ENCODE data around the gene UBE2A. TPM values are rescaled to one million over a fixed set of nuclear protein-coding genes. Genes with fewer than 3 reads are reported as not detected.

UBE2A gene
- total and polyA plus RNA-seq, 2 of the 13 experiments (the other 11 are each of a cell fraction or from before 2014, with no cell fraction given): 17.0 to 30.5 TPM

GRCh38 chrX:119565107-119565663, 9.2 kb upstream of the UBE2A start, which contains the start of gene STEEP1 (continued):
- TF ChIP-seq ZBTB49 (CRISPR knock-in tag; IDR thresholded peaks at IDR 0.05; ENCODE audit: borderline replicate concordance) (no peak), NBN (conservative IDR thresholded peaks at IDR 0.05) (no peak), MAFF (IDR thresholded peaks at IDR 0.05; ENCODE audit: low read depth, low read length) (no peak), MYPOP (CRISPR knock-in tag; IDR thresholded peaks at IDR 0.05) (0 out of 2 replicates have a peak, but pooled peaks have one; percentile 20), SIN3B (IDR thresholded peaks at IDR 0.05; ENCODE audit: low read length) (peak; percentile 82), ATF7 (IDR thresholded peaks at IDR 0.05) (peak; percentile 91), ATF7 (CRISPR knock-in tag; IDR thresholded peaks at IDR 0.05) (no peak), RNF2 (conservative IDR thresholded peaks at IDR 0.05; ENCODE audit: low read depth) (no peak), ATAD3A (CRISPR knock-in tag; IDR thresholded peaks at IDR 0.05) (no peak), ATF1 (CRISPR knock-in tag; IDR thresholded peaks at IDR 0.05) (peak; percentile 97), MNT (IDR thresholded peaks at IDR 0.05) (0 out of 2 replicates have a peak, but pooled peaks have one; percentile 15), KAT8 (CRISPR knock-in tag; IDR thresholded peaks at IDR 0.05) (peak; percentile 96), BCLAF1 (IDR thresholded peaks at IDR 0.05) (no peak), SAP130 (CRISPR knock-in tag; IDR thresholded peaks at IDR 0.05; ENCODE audit: low read depth) (peak; percentile 87), CBFB (CRISPR knock-in tag; IDR thresholded peaks at IDR 0.05) (no peak), NFATC3 (CRISPR knock-in tag; IDR thresholded peaks at IDR 0.05) (no peak), GMEB1 (CRISPR knock-in tag; IDR thresholded peaks at IDR 0.05; ENCODE audit: borderline replicate concordance) (peak; percentile 48; the same call in 1 of the 2 replicates), TFDP2 (CRISPR knock-in tag; IDR thresholded peaks at IDR 0.05) (no peak), KMT2B (CRISPR knock-in tag; IDR thresholded peaks at IDR 0.05) (peak; percentile 76; the same call in 1 of the 2 replicates), ZNF350 (CRISPR knock-in tag; IDR thresholded peaks at IDR 0.05; ENCODE audit: borderline replicate concordance, low read depth) (no peak), KLF13 (CRISPR knock-in tag; IDR thresholded peaks at IDR 0.05) (no peak)

Measured in HepG2 (cell line).